Right atrium auricular region (tissue), 2 donors: ENCODE results near the gene CPA2. TPM values are rescaled to one million over a fixed set of nuclear protein-coding genes. Genes with fewer than 3 reads are reported as not detected.

Experiments used
- DNase-seq: peaks from one replicate; pipeline ENCODE4 v3.0.0-alpha.2; 2019; ENCODE audit warnings: low spot score
- H3K27ac ChIP-seq, 2 donors: fragments of 200-600 bp; sonication (generic); 1 replicate in 1 of 2; 2 replicates in 1 of 2; pipeline ENCODE4 v1.5.1; 2016 to 2019
- H3K27me3 ChIP-seq, 2 donors: fragments of 200-600 bp; sonication (generic); one replicate each; pipeline versions ENCODE4 v1.5.1 to v1.6.0; 2017 to 2019
- H3K36me3 ChIP-seq: fragments of 200-600 bp; sonication (generic); one replicate; pipeline ENCODE4 v1.5.1; 2016
- H3K4me1 ChIP-seq, 2 donors: fragments of 200-600 bp; sonication (generic); one replicate each; pipeline versions ENCODE4 v1.5.1 to v1.6.0; 2017 to 2019
- H3K4me3 ChIP-seq, 2 donors: fragments of 200-600 bp; sonication (generic); 1 replicate in 1 of 2; 2 replicates in 1 of 2; pipeline ENCODE4 v1.5.1; 2017 to 2019; ENCODE audit warnings: mild to moderate bottlenecking in 1 of 2, moderate library complexity in 1 of 2
- H3K9me3 ChIP-seq, 2 donors: fragments of 200-600 bp; sonication (generic); one replicate each; pipeline ENCODE4 v1.5.1; 2019
- total RNA-seq, 2 donors: library from RNA; depleted of rRNA; stranded (reverse); fragments of >200 nt; gene quantifications; one replicate each; pipeline ENCODE4 v1.1.0, GENCODE V29; 2016
- TF ChIP-seq, protein P1 (sequence below), 2 donors: fragments of 200-600 bp; sonication (generic); IDR thresholded peaks; one replicate each; pipeline ENCODE4 v1.5.1; 2019; ENCODE audit warnings: antibody characterized with exemption in 2 of 2

The CPA2 gene
- total RNA-seq, 2 donors from 2014 or later: not detected

DNA sequence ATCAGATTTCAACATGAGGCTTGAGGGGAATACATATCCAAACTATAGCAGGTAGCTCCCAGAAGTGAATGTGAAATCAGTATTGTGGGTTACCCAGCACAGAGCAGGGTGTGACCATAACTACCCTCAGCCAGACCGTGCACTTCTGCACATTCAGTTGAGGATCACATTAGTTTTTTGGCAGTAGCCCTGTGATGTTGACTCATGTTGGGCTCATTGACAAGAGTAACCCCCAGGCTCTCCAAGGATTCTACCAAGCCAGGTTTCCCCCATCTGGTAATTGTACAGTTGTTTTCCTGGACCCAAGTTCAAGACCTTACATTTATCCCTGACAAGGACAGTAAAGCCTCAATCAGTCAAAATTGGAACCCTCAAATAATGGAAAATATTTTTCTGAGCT, 14.6 kb downstream of the CPA2 start:
- DNase-seq: no peak
- Histone ChIP-seq H3K4me1 (no peaks in the 10 kb centered on the region), H3K36me3 (no peaks in the 10 kb centered on the region), H3K27ac (no peak overlapping the region), H3K9me3 (no peaks in the 10 kb centered on the region), H3K4me3 (no peak overlapping the region), H3K27me3 (no peaks in the 10 kb centered on the region)
- TF ChIP-seq, protein P1, sequence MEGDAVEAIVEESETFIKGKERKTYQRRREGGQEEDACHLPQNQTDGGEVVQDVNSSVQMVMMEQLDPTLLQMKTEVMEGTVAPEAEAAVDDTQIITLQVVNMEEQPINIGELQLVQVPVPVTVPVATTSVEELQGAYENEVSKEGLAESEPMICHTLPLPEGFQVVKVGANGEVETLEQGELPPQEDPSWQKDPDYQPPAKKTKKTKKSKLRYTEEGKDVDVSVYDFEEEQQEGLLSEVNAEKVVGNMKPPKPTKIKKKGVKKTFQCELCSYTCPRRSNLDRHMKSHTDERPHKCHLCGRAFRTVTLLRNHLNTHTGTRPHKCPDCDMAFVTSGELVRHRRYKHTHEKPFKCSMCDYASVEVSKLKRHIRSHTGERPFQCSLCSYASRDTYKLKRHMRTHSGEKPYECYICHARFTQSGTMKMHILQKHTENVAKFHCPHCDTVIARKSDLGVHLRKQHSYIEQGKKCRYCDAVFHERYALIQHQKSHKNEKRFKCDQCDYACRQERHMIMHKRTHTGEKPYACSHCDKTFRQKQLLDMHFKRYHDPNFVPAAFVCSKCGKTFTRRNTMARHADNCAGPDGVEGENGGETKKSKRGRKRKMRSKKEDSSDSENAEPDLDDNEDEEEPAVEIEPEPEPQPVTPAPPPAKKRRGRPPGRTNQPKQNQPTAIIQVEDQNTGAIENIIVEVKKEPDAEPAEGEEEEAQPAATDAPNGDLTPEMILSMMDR (IDR thresholded peaks at IDR 0.05): no peak

DNA sequence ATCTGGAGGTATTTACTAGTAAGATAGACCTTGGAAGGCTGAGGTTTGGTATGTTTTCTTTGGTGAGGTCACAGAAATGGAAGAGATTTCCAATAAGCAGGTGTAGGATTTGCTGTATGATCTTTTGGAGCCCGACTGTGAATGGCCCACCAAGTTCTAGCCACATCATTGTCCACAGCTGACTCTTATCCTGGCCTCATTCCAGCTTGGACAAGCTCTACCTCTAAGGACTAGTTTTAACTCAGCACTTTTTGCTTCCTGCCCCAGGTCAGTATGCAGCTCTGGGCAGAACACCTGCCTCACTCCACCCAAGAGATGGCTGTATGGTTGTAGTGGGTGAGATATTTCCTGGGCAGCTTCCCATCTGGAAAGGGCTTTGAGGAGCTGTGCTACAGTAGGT, 20.2 kb downstream of the CPA2 start:
- TF ChIP-seq, protein P1 (IDR thresholded peaks at IDR 0.05): no peak
- Histone ChIP-seq H3K9me3 (no peaks in the 10 kb centered on the region), H3K36me3 (no peaks in the 10 kb centered on the region), H3K27me3 (no peaks in the 10 kb centered on the region), H3K4me1 (no peaks in the 10 kb centered on the region), H3K27ac (no peak overlapping the region), H3K4me3 (no peak overlapping the region)
- DNase-seq: no peak

DNA sequence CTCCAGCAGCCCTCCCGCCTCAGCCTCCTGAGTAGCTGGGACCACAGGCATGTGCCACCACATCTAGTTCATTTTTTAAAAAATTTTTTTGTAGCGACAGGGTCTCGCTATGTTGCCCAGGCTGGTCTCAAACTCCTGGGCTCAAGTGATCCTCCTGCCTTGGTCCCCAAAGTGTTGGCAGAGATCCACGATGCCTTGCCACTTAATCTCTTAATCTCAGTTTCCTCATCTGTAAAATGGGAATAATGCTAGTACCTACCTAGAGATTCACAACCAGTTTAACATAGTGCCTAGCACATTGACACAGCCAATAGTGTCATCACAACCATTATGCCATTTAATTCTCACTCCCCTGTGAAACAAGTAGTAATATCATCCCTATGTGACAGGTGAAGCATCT, 21.5 kb downstream of the CPA2 start:
- Histone ChIP-seq H3K36me3 (no peaks in the 10 kb centered on the region), H3K27ac (no peak overlapping the region), H3K4me3 (no peak overlapping the region), H3K27me3 (no peaks in the 10 kb centered on the region), H3K9me3 (no peaks in the 10 kb centered on the region), H3K4me1 (no peaks in the 10 kb centered on the region)
- no peak for DNase-seq
- TF ChIP-seq, protein P1 (IDR thresholded peaks at IDR 0.05): no peak

DNA sequence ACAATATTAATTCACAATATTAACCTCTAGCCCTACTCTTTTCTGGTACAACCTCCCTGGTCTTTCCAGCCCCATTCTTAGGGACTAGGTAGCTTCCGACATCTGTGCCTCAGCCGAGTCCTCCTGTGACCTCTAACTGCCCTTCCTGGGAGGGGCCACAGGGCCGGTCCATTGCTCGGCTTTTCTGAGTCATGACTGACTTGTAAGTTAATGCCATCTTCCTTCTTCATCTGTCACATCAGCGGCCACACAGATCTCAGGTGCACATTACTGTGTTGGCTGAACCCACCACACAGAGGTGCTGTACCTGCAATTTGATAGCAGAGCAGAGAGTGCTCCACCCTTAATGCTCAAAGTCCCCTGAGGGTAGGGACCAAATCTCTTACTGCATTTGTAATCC, 22.2 kb downstream of the CPA2 start:
- no peak overlapping the region for H3K4me3 ChIP-seq
- TF ChIP-seq, protein P1 (IDR thresholded peaks at IDR 0.05): no peak
- H3K36me3 ChIP-seq: no peaks in the 10 kb centered on the region
- no peaks in the 10 kb centered on the region for H3K27me3 ChIP-seq
- no peak overlapping the region for H3K27ac ChIP-seq
- no peaks in the 10 kb centered on the region for H3K4me1 ChIP-seq
- no peaks in the 10 kb centered on the region for H3K9me3 ChIP-seq
- no peak for DNase-seq

DNA sequence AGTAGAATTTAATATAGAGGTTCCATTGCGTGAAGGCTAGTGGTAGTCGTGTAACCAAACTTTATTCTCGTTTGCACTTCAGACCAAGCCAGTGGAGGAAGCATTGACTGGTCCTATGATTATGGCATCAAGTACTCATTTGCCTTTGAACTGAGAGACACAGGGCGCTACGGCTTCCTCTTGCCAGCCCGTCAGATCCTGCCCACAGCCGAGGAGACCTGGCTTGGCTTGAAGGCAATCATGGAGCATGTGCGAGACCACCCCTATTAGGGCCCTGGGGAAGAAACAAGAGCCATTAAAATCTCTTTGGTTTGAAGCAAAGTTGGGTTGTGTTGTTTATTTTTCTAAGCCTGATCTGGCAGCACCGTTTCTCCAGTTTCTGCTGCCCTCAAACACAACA, 22.8 kb downstream of the CPA2 start:
- Histone ChIP-seq H3K4me3 (no peak overlapping the region), H3K36me3 (no peaks in the 10 kb centered on the region), H3K4me1 (no peaks in the 10 kb centered on the region), H3K9me3 (no peaks in the 10 kb centered on the region), H3K27ac (no peak overlapping the region), H3K27me3 (no peaks in the 10 kb centered on the region)
- TF ChIP-seq, protein P1 (IDR thresholded peaks at IDR 0.05): no peak
- DNase-seq: no peak

DNA sequence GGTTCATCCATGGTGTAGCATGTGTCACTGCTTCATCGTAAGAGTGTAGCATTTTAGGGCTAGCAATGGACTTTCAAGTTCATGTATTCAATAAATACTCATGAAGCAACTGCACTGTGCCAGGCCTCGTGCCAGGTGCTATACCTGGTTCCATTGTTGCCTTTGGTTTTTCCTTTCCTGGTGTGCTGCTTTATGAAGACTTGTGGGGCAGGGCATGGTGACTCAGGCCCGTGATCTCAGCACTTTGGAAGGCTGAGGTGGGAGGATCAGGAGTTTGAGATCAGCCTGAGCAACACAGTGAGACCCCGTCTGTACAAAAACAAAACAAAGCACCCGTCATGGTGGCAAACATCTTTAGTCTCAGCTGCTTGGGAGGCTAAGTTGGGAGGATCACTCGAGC, 24.1 kb downstream of the CPA2 start:
- no peaks in the 10 kb centered on the region for H3K4me1 ChIP-seq
- H3K27me3 ChIP-seq: no peaks in the 10 kb centered on the region
- DNase-seq: no peak
- H3K9me3 ChIP-seq: no peaks in the 10 kb centered on the region
- no peak overlapping the region for H3K4me3 ChIP-seq
- TF ChIP-seq, protein P1 (IDR thresholded peaks at IDR 0.05): no peak
- H3K36me3 ChIP-seq: no peaks in the 10 kb centered on the region
- H3K27ac ChIP-seq: no peak overlapping the region
